ENCODE results near the gene TENM4.

- TF ChIP-seq, protein P1, sequence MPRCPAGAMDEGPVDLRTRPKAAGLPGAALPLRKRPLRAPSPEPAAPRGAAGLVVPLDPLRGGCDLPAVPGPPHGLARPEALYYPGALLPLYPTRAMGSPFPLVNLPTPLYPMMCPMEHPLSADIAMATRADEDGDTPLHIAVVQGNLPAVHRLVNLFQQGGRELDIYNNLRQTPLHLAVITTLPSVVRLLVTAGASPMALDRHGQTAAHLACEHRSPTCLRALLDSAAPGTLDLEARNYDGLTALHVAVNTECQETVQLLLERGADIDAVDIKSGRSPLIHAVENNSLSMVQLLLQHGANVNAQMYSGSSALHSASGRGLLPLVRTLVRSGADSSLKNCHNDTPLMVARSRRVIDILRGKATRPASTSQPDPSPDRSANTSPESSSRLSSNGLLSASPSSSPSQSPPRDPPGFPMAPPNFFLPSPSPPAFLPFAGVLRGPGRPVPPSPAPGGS (IDR thresholded peaks at IDR 0.05) = no peak
- TF ChIP-seq, protein P2, sequence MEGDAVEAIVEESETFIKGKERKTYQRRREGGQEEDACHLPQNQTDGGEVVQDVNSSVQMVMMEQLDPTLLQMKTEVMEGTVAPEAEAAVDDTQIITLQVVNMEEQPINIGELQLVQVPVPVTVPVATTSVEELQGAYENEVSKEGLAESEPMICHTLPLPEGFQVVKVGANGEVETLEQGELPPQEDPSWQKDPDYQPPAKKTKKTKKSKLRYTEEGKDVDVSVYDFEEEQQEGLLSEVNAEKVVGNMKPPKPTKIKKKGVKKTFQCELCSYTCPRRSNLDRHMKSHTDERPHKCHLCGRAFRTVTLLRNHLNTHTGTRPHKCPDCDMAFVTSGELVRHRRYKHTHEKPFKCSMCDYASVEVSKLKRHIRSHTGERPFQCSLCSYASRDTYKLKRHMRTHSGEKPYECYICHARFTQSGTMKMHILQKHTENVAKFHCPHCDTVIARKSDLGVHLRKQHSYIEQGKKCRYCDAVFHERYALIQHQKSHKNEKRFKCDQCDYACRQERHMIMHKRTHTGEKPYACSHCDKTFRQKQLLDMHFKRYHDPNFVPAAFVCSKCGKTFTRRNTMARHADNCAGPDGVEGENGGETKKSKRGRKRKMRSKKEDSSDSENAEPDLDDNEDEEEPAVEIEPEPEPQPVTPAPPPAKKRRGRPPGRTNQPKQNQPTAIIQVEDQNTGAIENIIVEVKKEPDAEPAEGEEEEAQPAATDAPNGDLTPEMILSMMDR (IDR thresholded peaks at IDR 0.05) = no peak
- TF ChIP-seq EP300 (IDR thresholded peaks at IDR 0.05) (no peak), RARB (CRISPR knock-in tag; IDR thresholded peaks at IDR 0.05) (no peak), JUN (IDR thresholded peaks at IDR 0.05) (no peak), MAFK (IDR thresholded peaks at IDR 0.05; ENCODE audit: partially characterized antibody) (no peak), PBX3 (IDR thresholded peaks at IDR 0.05) (no peak), CHD2 (IDR thresholded peaks at IDR 0.05; ENCODE audit: low read length, partially characterized antibody) (no peak), POLR2A (IDR thresholded peaks at IDR 0.05; ENCODE audit: low read length) (no peak)
- TF ChIP-seq, protein P3, sequence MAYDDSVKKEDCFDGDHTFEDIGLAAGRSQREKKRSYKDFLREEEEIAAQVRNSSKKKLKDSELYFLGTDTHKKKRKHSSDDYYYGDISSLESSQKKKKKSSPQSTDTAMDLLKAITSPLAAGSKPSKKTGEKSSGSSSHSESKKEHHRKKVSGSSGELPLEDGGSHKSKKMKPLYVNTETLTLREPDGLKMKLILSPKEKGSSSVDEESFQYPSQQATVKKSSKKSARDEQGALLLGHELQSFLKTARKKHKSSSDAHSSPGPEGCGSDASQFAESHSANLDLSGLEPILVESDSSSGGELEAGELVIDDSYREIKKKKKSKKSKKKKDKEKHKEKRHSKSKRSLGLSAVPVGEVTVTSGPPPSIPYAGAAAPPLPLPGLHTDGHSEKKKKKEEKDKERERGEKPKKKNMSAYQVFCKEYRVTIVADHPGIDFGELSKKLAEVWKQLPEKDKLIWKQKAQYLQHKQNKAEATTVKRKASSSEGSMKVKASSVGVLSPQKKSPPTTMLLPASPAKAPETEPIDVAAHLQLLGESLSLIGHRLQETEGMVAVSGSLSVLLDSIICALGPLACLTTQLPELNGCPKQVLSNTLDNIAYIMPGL (CRISPR knock-in tag; IDR thresholded peaks at IDR 0.05; ENCODE audit: borderline replicate concordance) = no peak
- TF ChIP-seq, protein P4, sequence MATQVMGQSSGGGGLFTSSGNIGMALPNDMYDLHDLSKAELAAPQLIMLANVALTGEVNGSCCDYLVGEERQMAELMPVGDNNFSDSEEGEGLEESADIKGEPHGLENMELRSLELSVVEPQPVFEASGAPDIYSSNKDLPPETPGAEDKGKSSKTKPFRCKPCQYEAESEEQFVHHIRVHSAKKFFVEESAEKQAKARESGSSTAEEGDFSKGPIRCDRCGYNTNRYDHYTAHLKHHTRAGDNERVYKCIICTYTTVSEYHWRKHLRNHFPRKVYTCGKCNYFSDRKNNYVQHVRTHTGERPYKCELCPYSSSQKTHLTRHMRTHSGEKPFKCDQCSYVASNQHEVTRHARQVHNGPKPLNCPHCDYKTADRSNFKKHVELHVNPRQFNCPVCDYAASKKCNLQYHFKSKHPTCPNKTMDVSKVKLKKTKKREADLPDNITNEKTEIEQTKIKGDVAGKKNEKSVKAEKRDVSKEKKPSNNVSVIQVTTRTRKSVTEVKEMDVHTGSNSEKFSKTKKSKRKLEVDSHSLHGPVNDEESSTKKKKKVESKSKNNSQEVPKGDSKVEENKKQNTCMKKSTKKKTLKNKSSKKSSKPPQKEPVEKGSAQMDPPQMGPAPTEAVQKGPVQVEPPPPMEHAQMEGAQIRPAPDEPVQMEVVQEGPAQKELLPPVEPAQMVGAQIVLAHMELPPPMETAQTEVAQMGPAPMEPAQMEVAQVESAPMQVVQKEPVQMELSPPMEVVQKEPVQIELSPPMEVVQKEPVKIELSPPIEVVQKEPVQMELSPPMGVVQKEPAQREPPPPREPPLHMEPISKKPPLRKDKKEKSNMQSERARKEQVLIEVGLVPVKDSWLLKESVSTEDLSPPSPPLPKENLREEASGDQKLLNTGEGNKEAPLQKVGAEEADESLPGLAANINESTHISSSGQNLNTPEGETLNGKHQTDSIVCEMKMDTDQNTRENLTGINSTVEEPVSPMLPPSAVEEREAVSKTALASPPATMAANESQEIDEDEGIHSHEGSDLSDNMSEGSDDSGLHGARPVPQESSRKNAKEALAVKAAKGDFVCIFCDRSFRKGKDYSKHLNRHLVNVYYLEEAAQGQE (IDR thresholded peaks at IDR 0.05) = no peak
These were observed 19.0 kb downstream of the TENM4 start for GRCh38 chr11:79421820-79422219.
